ENCODE results near the gene GPX5.

DNA sequence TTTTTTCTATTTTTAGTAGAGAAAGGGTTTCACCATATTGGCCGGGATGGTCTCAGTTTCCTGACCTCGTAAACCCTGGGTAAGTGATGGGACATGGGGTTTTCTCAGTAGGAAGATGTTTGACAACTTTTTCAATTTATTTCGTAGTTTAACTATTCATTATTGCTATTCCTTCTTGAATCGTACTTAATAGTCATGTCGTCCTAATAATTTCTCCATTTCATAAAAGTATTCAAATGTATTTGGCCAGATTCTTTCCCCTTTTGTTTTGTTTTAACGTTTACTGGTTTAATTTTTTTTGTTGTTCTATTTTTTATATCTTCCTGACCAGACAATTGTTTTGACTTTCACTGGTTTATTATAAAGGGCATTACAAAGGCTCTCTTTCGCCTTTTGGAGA lies 16.3 kb downstream of the GPX5 start:
- TF ChIP-seq POLR2A (IDR thresholded peaks at IDR 0.05) (no peak), EP300 (IDR thresholded peaks at IDR 0.05) (no peak)
- TF ChIP-seq, protein P1, sequence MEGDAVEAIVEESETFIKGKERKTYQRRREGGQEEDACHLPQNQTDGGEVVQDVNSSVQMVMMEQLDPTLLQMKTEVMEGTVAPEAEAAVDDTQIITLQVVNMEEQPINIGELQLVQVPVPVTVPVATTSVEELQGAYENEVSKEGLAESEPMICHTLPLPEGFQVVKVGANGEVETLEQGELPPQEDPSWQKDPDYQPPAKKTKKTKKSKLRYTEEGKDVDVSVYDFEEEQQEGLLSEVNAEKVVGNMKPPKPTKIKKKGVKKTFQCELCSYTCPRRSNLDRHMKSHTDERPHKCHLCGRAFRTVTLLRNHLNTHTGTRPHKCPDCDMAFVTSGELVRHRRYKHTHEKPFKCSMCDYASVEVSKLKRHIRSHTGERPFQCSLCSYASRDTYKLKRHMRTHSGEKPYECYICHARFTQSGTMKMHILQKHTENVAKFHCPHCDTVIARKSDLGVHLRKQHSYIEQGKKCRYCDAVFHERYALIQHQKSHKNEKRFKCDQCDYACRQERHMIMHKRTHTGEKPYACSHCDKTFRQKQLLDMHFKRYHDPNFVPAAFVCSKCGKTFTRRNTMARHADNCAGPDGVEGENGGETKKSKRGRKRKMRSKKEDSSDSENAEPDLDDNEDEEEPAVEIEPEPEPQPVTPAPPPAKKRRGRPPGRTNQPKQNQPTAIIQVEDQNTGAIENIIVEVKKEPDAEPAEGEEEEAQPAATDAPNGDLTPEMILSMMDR (IDR thresholded peaks at IDR 0.05), result no peak
